ENCODE results near the gene ARHGAP10.

GRCh38 chr4:147943159-147943638 is 211.3 kb downstream of the ARHGAP10 start:
- TF ChIP-seq EZH2 (IDR thresholded peaks at IDR 0.05), result no peak
- TF ChIP-seq CTCF (IDR thresholded peaks at IDR 0.05), result no peak
- TF ChIP-seq EZH2phosphoT487 (IDR thresholded peaks at IDR 0.05), result no peak

Data from neural progenitor cell (in vitro differentiated cells).